ENCODE results near the gene GPR150.

DNA sequence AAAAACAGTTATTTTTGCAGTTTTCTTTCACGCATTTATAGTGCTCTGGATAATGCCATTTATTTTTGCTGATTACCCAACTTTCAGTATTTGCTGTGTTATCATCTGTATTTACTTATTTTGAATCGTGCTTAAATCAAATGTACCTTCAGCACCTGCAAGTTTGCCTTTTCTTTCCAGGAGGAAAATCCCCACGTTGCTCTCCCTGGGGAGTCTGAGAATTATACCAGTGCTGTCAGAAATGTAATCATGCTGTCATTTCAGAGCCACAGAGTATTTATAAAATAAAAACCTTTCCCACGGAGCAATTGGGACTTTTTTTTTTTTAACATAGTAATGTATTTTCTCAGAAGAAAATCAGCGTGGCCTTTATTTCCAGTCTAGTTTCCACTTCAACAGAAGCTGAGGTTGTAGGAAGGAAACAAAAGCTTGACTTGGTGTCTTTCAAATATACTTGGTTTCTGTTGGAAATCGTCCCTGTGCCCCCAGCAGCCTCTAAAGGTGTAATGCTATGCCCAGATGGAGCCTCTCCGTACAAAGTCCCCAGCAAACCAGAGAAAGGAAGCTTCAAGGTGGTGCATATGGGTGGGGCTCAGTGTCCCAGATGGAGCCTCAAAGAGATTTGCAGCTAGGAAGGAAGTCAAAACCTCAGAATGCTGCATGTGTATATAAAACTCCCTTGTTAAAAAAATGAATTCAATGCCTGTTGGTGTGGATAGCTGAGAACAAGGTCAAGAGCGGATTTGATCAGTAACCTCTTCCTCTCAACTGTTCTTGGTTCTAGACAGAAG is 2.1 kb downstream of the GPR150 start:
- TF ChIP-seq POLR2AphosphoS5 (IDR thresholded peaks at IDR 0.05): no peak
- TF ChIP-seq, protein P1, sequence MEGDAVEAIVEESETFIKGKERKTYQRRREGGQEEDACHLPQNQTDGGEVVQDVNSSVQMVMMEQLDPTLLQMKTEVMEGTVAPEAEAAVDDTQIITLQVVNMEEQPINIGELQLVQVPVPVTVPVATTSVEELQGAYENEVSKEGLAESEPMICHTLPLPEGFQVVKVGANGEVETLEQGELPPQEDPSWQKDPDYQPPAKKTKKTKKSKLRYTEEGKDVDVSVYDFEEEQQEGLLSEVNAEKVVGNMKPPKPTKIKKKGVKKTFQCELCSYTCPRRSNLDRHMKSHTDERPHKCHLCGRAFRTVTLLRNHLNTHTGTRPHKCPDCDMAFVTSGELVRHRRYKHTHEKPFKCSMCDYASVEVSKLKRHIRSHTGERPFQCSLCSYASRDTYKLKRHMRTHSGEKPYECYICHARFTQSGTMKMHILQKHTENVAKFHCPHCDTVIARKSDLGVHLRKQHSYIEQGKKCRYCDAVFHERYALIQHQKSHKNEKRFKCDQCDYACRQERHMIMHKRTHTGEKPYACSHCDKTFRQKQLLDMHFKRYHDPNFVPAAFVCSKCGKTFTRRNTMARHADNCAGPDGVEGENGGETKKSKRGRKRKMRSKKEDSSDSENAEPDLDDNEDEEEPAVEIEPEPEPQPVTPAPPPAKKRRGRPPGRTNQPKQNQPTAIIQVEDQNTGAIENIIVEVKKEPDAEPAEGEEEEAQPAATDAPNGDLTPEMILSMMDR (IDR thresholded peaks at IDR 0.05): no peak
